Adrenal gland (tissue), 5 donors: ENCODE measurements around the gene SLC12A6.

Experiments
- POLR2A ChIP-seq, 2 donors: fragments of 450-650 bp; IDR thresholded peaks; one replicate each; pipeline ENCODE4 v1.6.1; 2017; ENCODE audit warnings: antibody characterized with exemption in 2 of 2, mild to moderate bottlenecking in 2 of 2, moderate library complexity in 1 of 2
- TF ChIP-seq, protein P1 (sequence below), 6 experiments: fragments of 450-650 bp in 4 of 6; fragments of 200-600 bp in 2 of 6; sonication (generic) in 1 of 6; IDR thresholded peaks; 1 replicate in 5 of 6; 2 replicates in 1 of 6; pipeline versions ENCODE4 v1.5.1 to v1.8.0; 2016 to 2021; ENCODE audit warnings: antibody characterized with exemption in 6 of 6, mild to moderate bottlenecking in 2 of 6, moderate library complexity in 1 of 6
- donor health status: DM: no; HTN: no; CAD: no.

DNA sequence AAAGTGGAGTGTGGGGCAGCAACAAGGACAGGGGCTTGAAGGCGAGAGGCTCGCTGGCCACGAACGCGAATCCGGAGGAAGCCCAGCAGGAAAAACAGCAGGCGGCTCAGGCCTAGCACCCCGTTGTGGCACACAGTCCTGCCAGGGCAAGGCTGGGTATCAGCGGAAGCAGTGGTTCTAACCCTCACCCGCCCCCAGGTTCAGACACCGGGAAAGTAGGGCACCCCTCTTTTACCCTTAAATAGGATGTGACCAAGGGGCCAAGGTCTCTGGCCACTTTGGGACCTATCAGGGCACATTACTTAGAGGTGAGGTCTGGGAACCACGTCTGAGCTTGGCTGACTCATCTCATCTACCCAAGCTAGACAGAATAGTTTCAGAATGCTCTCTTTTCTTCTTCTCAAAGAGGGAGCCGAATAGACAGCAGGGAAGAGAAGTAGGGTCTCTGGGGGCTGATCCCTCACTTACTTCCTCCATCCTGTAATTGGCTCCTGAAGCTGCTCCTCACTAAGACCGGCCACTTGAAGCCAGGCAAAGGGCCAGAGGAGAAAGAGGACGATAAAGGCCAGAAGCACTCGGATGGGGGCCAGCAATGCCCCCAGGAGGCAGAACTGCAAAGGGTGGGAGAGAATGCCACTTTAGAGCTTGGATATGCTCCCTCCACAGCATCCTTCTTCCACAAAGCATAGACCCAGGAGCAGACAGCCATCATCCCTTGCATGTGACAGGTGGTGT lies 27.7 kb upstream of the SLC12A6 start:
- no peak for TF ChIP-seq POLR2A (IDR thresholded peaks at IDR 0.05)
- TF ChIP-seq, protein P1, sequence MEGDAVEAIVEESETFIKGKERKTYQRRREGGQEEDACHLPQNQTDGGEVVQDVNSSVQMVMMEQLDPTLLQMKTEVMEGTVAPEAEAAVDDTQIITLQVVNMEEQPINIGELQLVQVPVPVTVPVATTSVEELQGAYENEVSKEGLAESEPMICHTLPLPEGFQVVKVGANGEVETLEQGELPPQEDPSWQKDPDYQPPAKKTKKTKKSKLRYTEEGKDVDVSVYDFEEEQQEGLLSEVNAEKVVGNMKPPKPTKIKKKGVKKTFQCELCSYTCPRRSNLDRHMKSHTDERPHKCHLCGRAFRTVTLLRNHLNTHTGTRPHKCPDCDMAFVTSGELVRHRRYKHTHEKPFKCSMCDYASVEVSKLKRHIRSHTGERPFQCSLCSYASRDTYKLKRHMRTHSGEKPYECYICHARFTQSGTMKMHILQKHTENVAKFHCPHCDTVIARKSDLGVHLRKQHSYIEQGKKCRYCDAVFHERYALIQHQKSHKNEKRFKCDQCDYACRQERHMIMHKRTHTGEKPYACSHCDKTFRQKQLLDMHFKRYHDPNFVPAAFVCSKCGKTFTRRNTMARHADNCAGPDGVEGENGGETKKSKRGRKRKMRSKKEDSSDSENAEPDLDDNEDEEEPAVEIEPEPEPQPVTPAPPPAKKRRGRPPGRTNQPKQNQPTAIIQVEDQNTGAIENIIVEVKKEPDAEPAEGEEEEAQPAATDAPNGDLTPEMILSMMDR (IDR thresholded peaks at IDR 0.05): no peak
